ENCODE data around the gene WDR33.

DNA sequence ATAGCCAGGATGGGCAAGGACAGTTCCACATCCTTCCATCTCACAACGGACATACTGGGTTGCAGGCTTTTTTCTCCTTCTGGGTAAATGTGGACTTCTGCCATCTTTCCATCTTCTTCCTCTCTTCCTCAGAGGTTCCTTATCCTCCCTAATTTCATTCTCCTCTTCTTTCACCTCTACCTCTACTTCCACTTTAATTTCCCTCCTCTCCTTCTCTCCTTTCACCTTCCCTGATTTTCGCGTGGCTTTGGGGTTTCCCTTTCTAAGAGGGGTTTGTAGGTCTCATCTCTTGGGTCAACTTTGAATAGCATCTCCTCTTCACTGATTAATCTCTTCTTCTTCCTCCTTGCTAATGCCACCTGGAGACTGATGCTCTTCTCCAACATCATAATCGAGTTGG is 29.9 kb upstream of the WDR33 start:
- TF ChIP-seq, protein P1, sequence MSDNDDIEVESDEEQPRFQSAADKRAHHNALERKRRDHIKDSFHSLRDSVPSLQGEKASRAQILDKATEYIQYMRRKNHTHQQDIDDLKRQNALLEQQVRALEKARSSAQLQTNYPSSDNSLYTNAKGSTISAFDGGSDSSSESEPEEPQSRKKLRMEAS (IDR thresholded peaks at IDR 0.05), result no peak
- TF ChIP-seq TAF1 (IDR thresholded peaks at IDR 0.05; ENCODE audit: low read depth), result no peak
- no peak for TF ChIP-seq CREB1 (IDR thresholded peaks at IDR 0.05; ENCODE audit: low read depth)
- no peak for TF ChIP-seq NFIC (IDR thresholded peaks at IDR 0.05)
- TF ChIP-seq, protein P2, sequence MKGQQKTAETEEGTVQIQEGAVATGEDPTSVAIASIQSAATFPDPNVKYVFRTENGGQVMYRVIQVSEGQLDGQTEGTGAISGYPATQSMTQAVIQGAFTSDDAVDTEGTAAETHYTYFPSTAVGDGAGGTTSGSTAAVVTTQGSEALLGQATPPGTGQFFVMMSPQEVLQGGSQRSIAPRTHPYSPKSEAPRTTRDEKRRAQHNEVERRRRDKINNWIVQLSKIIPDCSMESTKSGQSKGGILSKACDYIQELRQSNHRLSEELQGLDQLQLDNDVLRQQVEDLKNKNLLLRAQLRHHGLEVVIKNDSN (IDR thresholded peaks at IDR 0.05), result no peak
- no peak for TF ChIP-seq RAD21 (IDR thresholded peaks at IDR 0.05; ENCODE audit: low read depth)
- TF ChIP-seq, protein P3, sequence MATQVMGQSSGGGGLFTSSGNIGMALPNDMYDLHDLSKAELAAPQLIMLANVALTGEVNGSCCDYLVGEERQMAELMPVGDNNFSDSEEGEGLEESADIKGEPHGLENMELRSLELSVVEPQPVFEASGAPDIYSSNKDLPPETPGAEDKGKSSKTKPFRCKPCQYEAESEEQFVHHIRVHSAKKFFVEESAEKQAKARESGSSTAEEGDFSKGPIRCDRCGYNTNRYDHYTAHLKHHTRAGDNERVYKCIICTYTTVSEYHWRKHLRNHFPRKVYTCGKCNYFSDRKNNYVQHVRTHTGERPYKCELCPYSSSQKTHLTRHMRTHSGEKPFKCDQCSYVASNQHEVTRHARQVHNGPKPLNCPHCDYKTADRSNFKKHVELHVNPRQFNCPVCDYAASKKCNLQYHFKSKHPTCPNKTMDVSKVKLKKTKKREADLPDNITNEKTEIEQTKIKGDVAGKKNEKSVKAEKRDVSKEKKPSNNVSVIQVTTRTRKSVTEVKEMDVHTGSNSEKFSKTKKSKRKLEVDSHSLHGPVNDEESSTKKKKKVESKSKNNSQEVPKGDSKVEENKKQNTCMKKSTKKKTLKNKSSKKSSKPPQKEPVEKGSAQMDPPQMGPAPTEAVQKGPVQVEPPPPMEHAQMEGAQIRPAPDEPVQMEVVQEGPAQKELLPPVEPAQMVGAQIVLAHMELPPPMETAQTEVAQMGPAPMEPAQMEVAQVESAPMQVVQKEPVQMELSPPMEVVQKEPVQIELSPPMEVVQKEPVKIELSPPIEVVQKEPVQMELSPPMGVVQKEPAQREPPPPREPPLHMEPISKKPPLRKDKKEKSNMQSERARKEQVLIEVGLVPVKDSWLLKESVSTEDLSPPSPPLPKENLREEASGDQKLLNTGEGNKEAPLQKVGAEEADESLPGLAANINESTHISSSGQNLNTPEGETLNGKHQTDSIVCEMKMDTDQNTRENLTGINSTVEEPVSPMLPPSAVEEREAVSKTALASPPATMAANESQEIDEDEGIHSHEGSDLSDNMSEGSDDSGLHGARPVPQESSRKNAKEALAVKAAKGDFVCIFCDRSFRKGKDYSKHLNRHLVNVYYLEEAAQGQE (IDR thresholded peaks at IDR 0.05; ENCODE audit: low read depth), result no peak
- TF ChIP-seq TEAD4 (IDR thresholded peaks at IDR 0.05), result no peak
- TF ChIP-seq ZBTB7A (IDR thresholded peaks at IDR 0.05; ENCODE audit: low read depth), result no peak
- no peak for TF ChIP-seq EP300 (IDR thresholded peaks at IDR 0.05; ENCODE audit: borderline replicate concordance)

All from Ishikawa (cell line).